WTC11 (cell line): Measurements from ENCODE around the gene ISLR.

Experiments used
- ATF6 ChIP-seq: sonication (generic); formaldehyde crosslinking; IDR thresholded peaks from 2 replicates; pipeline ENCODE4 v1.8.1; 2023; ENCODE audit warnings: mild to moderate bottlenecking, missing genetic modification reagents
- CTCF ChIP-seq: fragments of 200-600 bp; IDR thresholded peaks from 2 replicates; pipeline ENCODE4 v1.8.0; 2022; ENCODE audit warnings: antibody characterized with exemption
- IRF1 ChIP-seq: sonication (generic); formaldehyde crosslinking; IDR thresholded peaks from 2 replicates; pipeline ENCODE4 v1.8.0; 2023; ENCODE audit warnings: missing genetic modification reagents
- IRF2 ChIP-seq: sonication (generic); formaldehyde crosslinking; IDR thresholded peaks from 2 replicates; pipeline ENCODE4 v1.8.0; 2022; ENCODE audit warnings: low read depth, missing genetic modification reagents, borderline replicate concordance
- MYBL2 ChIP-seq: sonication (generic); formaldehyde crosslinking; IDR thresholded peaks from 2 replicates; pipeline ENCODE4 v1.8.1; 2023; ENCODE audit warnings: mild to moderate bottlenecking, moderate library complexity, missing genetic modification reagents
- NFE2L1 ChIP-seq: sonication (generic); formaldehyde crosslinking; IDR thresholded peaks from 2 replicates; pipeline ENCODE4 v1.8.1; 2023; ENCODE audit warnings: missing genetic modification reagents
- NR2C2 ChIP-seq: sonication (generic); formaldehyde crosslinking; IDR thresholded peaks from 2 replicates; pipeline ENCODE4 v1.8.0; 2022; ENCODE audit warnings: mild to moderate bottlenecking, missing genetic modification reagents
- SMAD3 ChIP-seq: sonication (generic); formaldehyde crosslinking; IDR thresholded peaks from 2 replicates; pipeline ENCODE4 v1.8.0; 2022; ENCODE audit warnings: missing genetic modification reagents, mild to moderate bottlenecking, borderline replicate concordance
- SP1 ChIP-seq: sonication (generic); formaldehyde crosslinking; conservative IDR thresholded peaks from 2 replicates; pipeline ENCODE4 v1.8.1; 2022; ENCODE audit warnings: missing genetic modification reagents
- TF ChIP-seq, protein P1 (sequence below): sonication (generic); formaldehyde crosslinking; IDR thresholded peaks from 2 replicates; pipeline ENCODE4 v1.8.1; 2023; ENCODE audit warnings: mild to moderate bottlenecking, missing genetic modification reagents, moderate library complexity
- TF ChIP-seq, protein P2 (sequence below): sonication (generic); formaldehyde crosslinking; conservative IDR thresholded peaks from 2 replicates; pipeline ENCODE4 v1.8.1; 2023; ENCODE audit warnings: mild to moderate bottlenecking, low read depth, missing genetic modification reagents, moderate library complexity

DNA sequence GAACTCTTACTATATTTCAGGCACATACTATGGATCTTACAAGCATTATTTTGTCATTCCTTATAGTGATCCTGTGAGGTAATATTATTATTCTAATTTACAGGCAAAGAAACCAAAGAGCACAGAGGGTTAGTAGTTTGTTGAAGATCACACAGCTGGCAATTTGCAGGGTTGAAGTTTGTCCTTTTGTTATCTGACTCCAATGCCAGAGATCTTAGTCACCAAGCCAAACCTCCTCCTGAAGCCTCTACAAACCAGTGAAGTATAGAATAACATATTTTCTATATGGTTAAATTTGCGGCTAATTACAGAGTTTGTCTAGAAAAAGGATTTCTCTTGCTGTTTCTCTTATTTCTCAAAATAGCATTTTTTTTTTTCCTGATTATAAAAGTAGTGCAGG lies 31.9 kb upstream of the ISLR start:
- no peak for TF ChIP-seq IRF2 (CRISPR knock-in tag)
- TF ChIP-seq NFE2L1 (CRISPR knock-in tag), result no peak
- TF ChIP-seq, protein P1, sequence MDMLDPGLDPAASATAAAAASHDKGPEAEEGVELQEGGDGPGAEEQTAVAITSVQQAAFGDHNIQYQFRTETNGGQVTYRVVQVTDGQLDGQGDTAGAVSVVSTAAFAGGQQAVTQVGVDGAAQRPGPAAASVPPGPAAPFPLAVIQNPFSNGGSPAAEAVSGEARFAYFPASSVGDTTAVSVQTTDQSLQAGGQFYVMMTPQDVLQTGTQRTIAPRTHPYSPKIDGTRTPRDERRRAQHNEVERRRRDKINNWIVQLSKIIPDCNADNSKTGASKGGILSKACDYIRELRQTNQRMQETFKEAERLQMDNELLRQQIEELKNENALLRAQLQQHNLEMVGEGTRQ (CRISPR knock-in tag), result no peak
- TF ChIP-seq NR2C2 (CRISPR knock-in tag), result no peak
- TF ChIP-seq SMAD3 (CRISPR knock-in tag), result no peak
- no peak for TF ChIP-seq SP1 (CRISPR knock-in tag)
- no peak for TF ChIP-seq MYBL2
- no peak for TF ChIP-seq CTCF
- TF ChIP-seq, protein P2, sequence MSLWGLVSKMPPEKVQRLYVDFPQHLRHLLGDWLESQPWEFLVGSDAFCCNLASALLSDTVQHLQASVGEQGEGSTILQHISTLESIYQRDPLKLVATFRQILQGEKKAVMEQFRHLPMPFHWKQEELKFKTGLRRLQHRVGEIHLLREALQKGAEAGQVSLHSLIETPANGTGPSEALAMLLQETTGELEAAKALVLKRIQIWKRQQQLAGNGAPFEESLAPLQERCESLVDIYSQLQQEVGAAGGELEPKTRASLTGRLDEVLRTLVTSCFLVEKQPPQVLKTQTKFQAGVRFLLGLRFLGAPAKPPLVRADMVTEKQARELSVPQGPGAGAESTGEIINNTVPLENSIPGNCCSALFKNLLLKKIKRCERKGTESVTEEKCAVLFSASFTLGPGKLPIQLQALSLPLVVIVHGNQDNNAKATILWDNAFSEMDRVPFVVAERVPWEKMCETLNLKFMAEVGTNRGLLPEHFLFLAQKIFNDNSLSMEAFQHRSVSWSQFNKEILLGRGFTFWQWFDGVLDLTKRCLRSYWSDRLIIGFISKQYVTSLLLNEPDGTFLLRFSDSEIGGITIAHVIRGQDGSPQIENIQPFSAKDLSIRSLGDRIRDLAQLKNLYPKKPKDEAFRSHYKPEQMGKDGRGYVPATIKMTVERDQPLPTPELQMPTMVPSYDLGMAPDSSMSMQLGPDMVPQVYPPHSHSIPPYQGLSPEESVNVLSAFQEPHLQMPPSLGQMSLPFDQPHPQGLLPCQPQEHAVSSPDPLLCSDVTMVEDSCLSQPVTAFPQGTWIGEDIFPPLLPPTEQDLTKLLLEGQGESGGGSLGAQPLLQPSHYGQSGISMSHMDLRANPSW (CRISPR knock-in tag), result no peak
- TF ChIP-seq IRF1 (CRISPR knock-in tag), result no peak
- TF ChIP-seq ATF6 (CRISPR knock-in tag), result no peak
